ENCODE results near the gene RAB40C. TPM values are rescaled to one million over a fixed set of nuclear protein-coding genes. Genes with fewer than 3 reads are reported as not detected.

RAB40C gene
- total RNA-seq, 1 experiment from 2014 or later = 22.5 TPM

- TF ChIP-seq FOXP1 (CRISPR knock-in tag; IDR thresholded peaks at IDR 0.05; ENCODE audit: borderline replicate concordance) = 0 out of 2 replicates have a peak, but pooled peaks have one; percentile 59
- no peak for TF ChIP-seq NFATC4 (CRISPR knock-in tag; IDR thresholded peaks at IDR 0.05)
- 0 out of 2 replicates have a peak, but pooled peaks have one; percentile 22 for TF ChIP-seq HMGXB4 (CRISPR knock-in tag; IDR thresholded peaks at IDR 0.05)
- peak; percentile 51; the same call in 1 of the 2 replicates for TF ChIP-seq GABPB1 (CRISPR knock-in tag; IDR thresholded peaks at IDR 0.05)
- no peak for TF ChIP-seq NR3C1 (CRISPR knock-in tag; conservative IDR thresholded peaks at IDR 0.05; ENCODE audit: low read depth)
- TF ChIP-seq ATF3 (CRISPR knock-in tag; conservative IDR thresholded peaks at IDR 0.05) = no peak
- peak; percentile 87 for TF ChIP-seq CTCF (IDR thresholded peaks at IDR 0.05)
- no peak for TF ChIP-seq CDX4 (CRISPR knock-in tag; IDR thresholded peaks at IDR 0.05; ENCODE audit: borderline replicate concordance)
- TF ChIP-seq RELA (CRISPR knock-in tag; IDR thresholded peaks at IDR 0.05; ENCODE audit: borderline replicate concordance) = no peak
- CTCF ChIA-PET = interaction anchor here (0.6 to 2.7 kb wide), 12 partner anchors 9 to 123 kb away, joined by 3 to 17 read pairs (median 4); partner anchors contain the start of genes CAPN15 and RAB40C
- H3K36me3 Mint-ChIP-seq = peaks cover 15% of the 10 kb centered on the region
- peaks cover 8% of the 10 kb centered on the region for H3K4me1 Mint-ChIP-seq
- ATAC-seq (peak; percentile 92), DNase-seq (ENCODE audit: low spot score) (peak; percentile 83)
- H3K9me3 Mint-ChIP-seq = no peaks in the 10 kb centered on the region
- POLR2A ChIA-PET = no interaction called here
- peak overlapping the region; percentile 97 for H3K27ac Mint-ChIP-seq
- H3K4me3 Mint-ChIP-seq = no peak overlapping the region
- no peaks in the 10 kb centered on the region for H3K27me3 Mint-ChIP-seq (ENCODE audit: low read depth)
Measured at GRCh38 chr16:610513-611381, 20.9 kb downstream of the RAB40C start.

GRCh38 chr16:615122-615521 is 25.3 kb downstream of the RAB40C start:
- no peaks in the 10 kb centered on the region for H3K27me3 Mint-ChIP-seq (ENCODE audit: low read depth)
- H3K4me1 Mint-ChIP-seq = peaks cover 3% of the 10 kb centered on the region
- H3K36me3 Mint-ChIP-seq = peaks cover 15% of the 10 kb centered on the region
- no peak for ATAC-seq
- no peak for DNase-seq (ENCODE audit: low spot score)
- POLR2A ChIA-PET = no interaction called here
- CTCF ChIA-PET = no interaction called here
- H3K9me3 Mint-ChIP-seq = no peaks in the 10 kb centered on the region
- peak overlapping the region; percentile 53; the same call in 1 of the 2 replicates for H3K27ac Mint-ChIP-seq
- H3K4me3 Mint-ChIP-seq = no peak overlapping the region
- TF ChIP-seq ZSCAN18 (CRISPR knock-in tag; IDR thresholded peaks at IDR 0.05) (no peak), ZBTB21 (CRISPR knock-in tag; IDR thresholded peaks at IDR 0.05; ENCODE audit: borderline replicate concordance) (no peak), GTF2I (CRISPR knock-in tag; conservative IDR thresholded peaks at IDR 0.05) (no peak), ZNF317 (CRISPR knock-in tag; IDR thresholded peaks at IDR 0.05; ENCODE audit: borderline replicate concordance, low read depth) (no peak), TP53 (CRISPR knock-in tag; IDR thresholded peaks at IDR 0.05) (no peak), JAZF1 (CRISPR knock-in tag; IDR thresholded peaks at IDR 0.05) (no peak), ZNF425 (CRISPR knock-in tag; conservative IDR thresholded peaks at IDR 0.05) (no peak), ZNF532 (CRISPR knock-in tag; IDR thresholded peaks at IDR 0.05; ENCODE audit: borderline replicate concordance) (no peak), ZNF263 (CRISPR knock-in tag; IDR thresholded peaks at IDR 0.05; ENCODE audit: low read depth) (no peak), PRRX2 (CRISPR knock-in tag; IDR thresholded peaks at IDR 0.05) (no peak), GABPB1 (CRISPR knock-in tag; IDR thresholded peaks at IDR 0.05) (no peak)

All from WTC11 (cell line).